ENCODE data around the gene LMTK3. TPM values are rescaled to one million over a fixed set of nuclear protein-coding genes. Genes with fewer than 3 reads are reported as not detected.

Gene LMTK3
- total and polyA plus RNA-seq, 2 experiments from 2014 or later: 1.6 to 11.8 TPM

GRCh38 chr19:48487948-48488347 lies 23.7 kb downstream of the LMTK3 start (continued):
- no peak for TF ChIP-seq ZNF462 (CRISPR knock-in tag; IDR thresholded peaks at IDR 0.05)
- TF ChIP-seq ZNF331 (CRISPR knock-in tag; IDR thresholded peaks at IDR 0.05; ENCODE audit: low read depth): no peak
- no peak for TF ChIP-seq JUNB (IDR thresholded peaks at IDR 0.05; ENCODE audit: unreplicated experiment)
- no peak for TF ChIP-seq ZNF114 (CRISPR knock-in tag; IDR thresholded peaks at IDR 0.05)
- no peak for TF ChIP-seq EZH2phosphoT487 (IDR thresholded peaks at IDR 0.05; ENCODE audit: unreplicated experiment)
- no peak for TF ChIP-seq NANOG (IDR thresholded peaks at IDR 0.05; ENCODE audit: borderline replicate concordance)
- TF ChIP-seq STAT1 (IDR thresholded peaks at IDR 0.05; ENCODE audit: unreplicated experiment): no peak
- TF ChIP-seq POLR2AphosphoS5 (IDR thresholded peaks at IDR 0.05; ENCODE audit: low read depth): no peak
- TF ChIP-seq ETS1 (IDR thresholded peaks at IDR 0.05): no peak
- no peak for TF ChIP-seq CREB1 (CRISPR knock-in tag; IDR thresholded peaks at IDR 0.05; ENCODE audit: low read depth)

- no peak overlapping the region for H3K4me3 Mint-ChIP-seq
- no peak overlapping the region for H2AFZ ChIP-seq
- DNase-seq (ENCODE audit: low spot score) (no peak), ATAC-seq (no peak)
- H3K27me3 Mint-ChIP-seq (ENCODE audit: insufficient read depth, low read depth, poor library complexity): peaks cover 40% of the 10 kb centered on the region
- TF ChIP-seq CREB1 (CRISPR knock-in tag; IDR thresholded peaks at IDR 0.05; ENCODE audit: low read depth) (no peak), ZNF331 (CRISPR knock-in tag; IDR thresholded peaks at IDR 0.05; ENCODE audit: low read depth) (no peak), EZH2 (IDR thresholded peaks at IDR 0.05; ENCODE audit: low read depth, unreplicated experiment) (no peak), REST (IDR thresholded peaks at IDR 0.05; ENCODE audit: unreplicated experiment) (no peak), STAT1 (IDR thresholded peaks at IDR 0.05; ENCODE audit: unreplicated experiment) (no peak)
- H3K27ac ChIP-seq (ENCODE audit: low read depth): no peak overlapping the region
- H3K27me3 ChIP-seq (ENCODE audit: insufficient read depth): no peaks in the 10 kb centered on the region
- no peaks in the 10 kb centered on the region for H3K79me2 ChIP-seq (replicated peaks; ENCODE audit: insufficient read depth)
- no peak overlapping the region for H3K27ac Mint-ChIP-seq
- no peak overlapping the region for H3K4me3 ChIP-seq
- H3K9me3 Mint-ChIP-seq: peaks cover 2% of the 10 kb centered on the region
- H3K4me1 ChIP-seq (ENCODE audit: insufficient read depth): peaks cover 17% of the 10 kb centered on the region
- no peak overlapping the region for H3K4me2 ChIP-seq
- no peaks in the 10 kb centered on the region for H3K36me3 ChIP-seq (ENCODE audit: insufficient read depth)
- peaks cover 8% of the 10 kb centered on the region for H3K36me3 Mint-ChIP-seq (ENCODE audit: low read depth)
- H4K20me1 ChIP-seq (replicated peaks; ENCODE audit: insufficient read depth): peaks cover 6% of the 10 kb centered on the region; the same call in 1 of the 2 replicates
- no peaks in the 10 kb centered on the region for H3K9me2 ChIP-seq (ENCODE audit: insufficient read depth)
- H3K4me1 Mint-ChIP-seq: peaks cover 17% of the 10 kb centered on the region
- peaks cover 30% of the 10 kb centered on the region for H3F3A ChIP-seq (replicated peaks; ENCODE audit: low read depth)
Measured at GRCh38 chr19:48487544-48487943, 24.1 kb downstream of the LMTK3 start.

Data from GM23338 (cell line).